LNCaP clone FGC (cell line): ENCODE data around the gene RPS6KA3.
A peak's percentile ranks its signal among the peaks of the same experiment; 100 is the strongest.

ENCODE experiments used
- DNase-seq: peaks from one replicate; pipeline ENCODE4 v3.0.0-alpha.2; 2011; ENCODE audit warnings: low read depth
- H3K4me3 ChIP-seq: 2 replicates; pipeline ENCODE4 v1.5.1; 2011; ENCODE audit warnings: mild to moderate bottlenecking, low read depth, low read length, control low read depth
- CTCF ChIP-seq: IDR thresholded peaks from 2 replicates; pipeline ENCODE4 v1.5.1; 2012; ENCODE audit warnings: mild to moderate bottlenecking; ENCODE audit not compliant: control insufficient read depth, insufficient read depth; ENCODE audit errors: extremely low read depth

Gene RPS6KA3

GRCh38 chrX:20265726-20266681 lies 705 bp downstream of the RPS6KA3 start:
- no peak for DNase-seq
- no peak for TF ChIP-seq CTCF
- H3K4me3 ChIP-seq, result peak overlapping the region; percentile 72

GRCh38 chrX:20265221-20265725 lies 1.4 kb downstream of the RPS6KA3 start:
- DNase-seq, result no peak
- TF ChIP-seq CTCF, result no peak
- H3K4me3 ChIP-seq, result peak overlapping the region; percentile 72

GRCh38 chrX:20263474-20263873 lies 3.2 kb downstream of the RPS6KA3 start:
- H3K4me3 ChIP-seq, result no peak overlapping the region
- TF ChIP-seq CTCF, result no peak
- DNase-seq, result no peak

- TF ChIP-seq CTCF, result no peak
- H3K4me3 ChIP-seq, result no peak overlapping the region
- DNase-seq, result no peak
These were observed 5.8 kb downstream of the RPS6KA3 start for GRCh38 chrX:20260885-20261284.

- DNase-seq, result no peak
- no peak overlapping the region for H3K4me3 ChIP-seq
- TF ChIP-seq CTCF, result no peak
These were observed 11.9 kb downstream of the RPS6KA3 start for GRCh38 chrX:20254712-20255299.

- TF ChIP-seq CTCF, result no peak
- no peak for DNase-seq
- H3K4me3 ChIP-seq, result no peak overlapping the region
These were observed 13.5 kb downstream of the RPS6KA3 start for GRCh38 chrX:20253232-20253543.
